Right cardiac atrium (tissue), 5 donors: ENCODE results near the gene CYP4A11. TPM values are rescaled to one million over a fixed set of nuclear protein-coding genes. Genes with fewer than 3 reads are reported as not detected.
"Not testable (repeated sequence)": the region's sequence is repeated elsewhere in the genome, so short reads cannot be mapped to it uniquely, and the experiment has no call there.

Experiments
- ATAC-seq, 2 donors: fragments of 200-7000 bp; cut with Tn5 transposase; one replicate each; pipeline versions ENCODE4 v1.8.0 to v1.9.1; 2020; ENCODE audit warnings: moderate library complexity in 2 of 2, mild to moderate bottlenecking in 1 of 2
- DNase-seq, 3 donors: peaks; one replicate each; pipeline ENCODE4 v3.0.0-alpha.2; 2020
- H3K27ac ChIP-seq: one replicate; pipeline ENCODE4 v1.5.1; 2013; ENCODE audit warnings: mild to moderate bottlenecking, low read length, control low read depth, moderate library complexity
- H3K27me3 ChIP-seq: one replicate; pipeline ENCODE4 v1.6.1; 2013; ENCODE audit not compliant: control insufficient read depth, insufficient read depth
- H3K4me1 ChIP-seq: one replicate; pipeline ENCODE4 v1.6.1; 2013; ENCODE audit warnings: low read length; ENCODE audit not compliant: control insufficient read depth, insufficient read depth
- H3K4me3 ChIP-seq: one replicate; pipeline ENCODE4 v1.5.1; 2013; ENCODE audit warnings: low read length, control low read depth
- H3K9me3 ChIP-seq: one replicate; pipeline ENCODE4 v1.6.1; 2013; ENCODE audit warnings: low read length; ENCODE audit not compliant: control insufficient read depth
- WGBS: extraction: QIAGEN DNeasy Blood & Tissue Kit; methylation state at CpG from one replicate; pipeline ENCODE4 v1.1.7; 2013; 5-methylcytosine and 5-hydroxymethylcytosine counted together
- intact Hi-C, 4 donors: fragments of 100-400 bp; cut with DNase I; formaldehyde crosslinking; loops; one replicate each; pipeline versions ENCODE4 v1.11.0 to v1.14.0; 2022 to 2023
- polyA plus RNA-seq: library from polyadenylated mRNA; stranded (reverse); fragments of 200-250 nt; gene quantifications from one replicate; pipeline ENCODE4 v1.2.3, GENCODE V29; 2013
- total RNA-seq, 4 donors: library from RNA; stranded (reverse); fragmentation: NEBNext Ultra II Directional; extraction: Animal tissue kit (Norgen Biotek cat#: 25700); gene quantifications; one replicate each; pipeline ENCODE4 v1.2.1, GENCODE V29; 2021
- donor health status: healthy with polysubstance abuse.
- donor health status: DM: no; HTN: yes; CAD: no.
- donor health status: DM: no; HTN: no; CAD: no.
- donor health status: DM: no; HTN: yes; CAD: no; lungs with severe emphysema.
- donor health status: DM: yes; HTN: yes; CAD: no.

The CYP4A11 gene
- total and polyA plus RNA-seq, 5 donors = 0.57 TPM; not detected in 4

DNA sequence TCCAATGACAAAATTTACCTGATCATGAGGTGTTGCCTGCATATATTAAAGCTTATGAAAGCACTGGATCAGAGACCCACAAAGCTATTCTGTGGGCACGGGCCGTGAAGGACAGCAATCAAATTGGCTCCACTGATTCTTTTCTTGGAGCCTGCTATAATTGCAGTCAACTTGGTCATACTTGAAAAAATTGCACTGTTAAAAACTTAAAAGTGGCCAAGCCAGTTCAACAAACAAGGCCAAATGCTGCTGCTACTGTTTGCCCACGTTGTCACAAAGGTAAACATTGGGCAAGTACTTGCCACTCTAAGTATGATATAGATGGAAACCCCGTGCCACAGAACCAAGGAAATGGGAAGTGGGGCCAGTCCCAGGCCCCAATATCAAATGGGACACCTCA is 37.8 kb downstream of the CYP4A11 start:
- Histone ChIP-seq H3K9me3 (no peaks in the 10 kb centered on the region), H3K4me1 (no peaks in the 10 kb centered on the region), H3K27ac (no peak overlapping the region), H3K27me3 (no peaks in the 10 kb centered on the region), H3K4me3 (no peak overlapping the region)
- no peak for DNase-seq
- no peak for ATAC-seq
- 65% methylated on average over 4 of the region's 4 CpGs for WGBS
- intact Hi-C loops = no loop called here

- ATAC-seq (no peak), DNase-seq (no peak)
- no peak overlapping the region for H3K4me3 ChIP-seq
- H3K27me3 ChIP-seq = no peaks in the 10 kb centered on the region
- no peak overlapping the region for H3K27ac ChIP-seq
- intact Hi-C loops = no loop called here
- no peaks in the 10 kb centered on the region for H3K9me3 ChIP-seq
- 96% methylated on average over 1 of the region's 1 CpG for WGBS
- H3K4me1 ChIP-seq = no peaks in the 10 kb centered on the region
Observed at GRCh38 chr1:46900401-46900800, 40.9 kb downstream of the CYP4A11 start.

GRCh38 chr1:46881656-46882055 is 59.6 kb downstream of the CYP4A11 start:
- DNase-seq, ATAC-seq, intact Hi-C loops, H3K27me3 ChIP-seq, H3K4me1 ChIP-seq, H3K9me3 ChIP-seq, H3K27ac ChIP-seq, H3K4me3 ChIP-seq: not testable (repeated sequence)
- 90% methylated on average over 3 of the region's 3 CpGs for WGBS

Other genes with a start within 250 kb of the CYP4A11 start
- gene EFCAB14, start 222.4 kb downstream of the CYP4A11 start, total RNA-seq = 10 to 100 TPM; 67.9 to 78.3 (median 75.5) TPM
- 21.3 TPM for gene EFCAB14, start 222.4 kb downstream of the CYP4A11 start, polyA plus RNA-seq
- 1 to 10 TPM; 1.7 to 4.6 (median 2.2) TPM for gene CYP4B1, start 142.4 kb downstream of the CYP4A11 start, total RNA-seq
- 7.5 TPM for gene CYP4B1, start 142.4 kb downstream of the CYP4A11 start, polyA plus RNA-seq
- 1 to 10 TPM; 3.2 to 8.7 (median 4.3) TPM for gene CYP4X1, start 82.2 kb upstream of the CYP4A11 start, total RNA-seq
- gene CYP4X1, start 82.2 kb upstream of the CYP4A11 start, polyA plus RNA-seq = 4.1 TPM
- under 1 TPM; 0.46 to 0.85 (median 0.56) TPM for gene CYP4Z1, start 125.8 kb upstream of the CYP4A11 start, total RNA-seq
- 0.23 TPM for gene CYP4Z1, start 125.8 kb upstream of the CYP4A11 start, polyA plus RNA-seq
- gene CYP4A22, start 196.0 kb upstream of the CYP4A11 start, total RNA-seq = not detected
- not detected for gene CYP4A22, start 196.0 kb upstream of the CYP4A11 start, polyA plus RNA-seq
- gene PDZK1IP1, start 248.6 kb upstream of the CYP4A11 start, total RNA-seq = under 1 TPM in 1 of 4 donors, not detected in 3; 0.48 TPM
- 0.23 TPM for gene PDZK1IP1, start 248.6 kb upstream of the CYP4A11 start, polyA plus RNA-seq